NCI-H526 treated with DMSO at 0.1 percent for 48 hours (cell line): ENCODE results near the gene PCDHA1.

Experiments
- DNase-seq: peaks from one replicate; lab custom pipeline; 2025; lab: John Stamatoyannopoulos, UW

PCDHA1 gene

GRCh38 chr5:141042555-141042954, 256.6 kb downstream of the PCDHA1 start:
- DNase-seq = no peak

- DNase-seq = peak; percentile 71
These were observed 264.9 kb downstream of the PCDHA1 start, which contains the start of gene PCDHB1 for GRCh38 chr5:141050622-141051520. Gene PCDHB1, plus strand, starts transcription at chr5:141051374. Its CDS starts 97 bp downstream, at chr5:141051471.

- no peak for DNase-seq
These were observed 265.6 kb downstream of the PCDHA1 start for GRCh38 chr5:141051521-141051866.
